IgD-negative memory B cell (primary cell): ENCODE data around the gene STAB2. TPM values are rescaled to one million over a fixed set of nuclear protein-coding genes. Genes with fewer than 3 reads are reported as not detected.

Source experiments
- H3K27ac Mint-ChIP-seq, 3 donors: one replicate each; pipeline ENCODE4 v1.8.0; 2020 to 2022; ENCODE audit warnings: mild to moderate bottlenecking in 3 of 3, mixed read lengths in 3 of 3, moderate library complexity in 1 of 3
- H3K27me3 Mint-ChIP-seq: one replicate; pipeline ENCODE4 v1.8.0; 2021; ENCODE audit warnings: mixed read lengths
- H3K36me3 Mint-ChIP-seq: one replicate; pipeline ENCODE4 v1.8.0; 2020; ENCODE audit warnings: mild to moderate bottlenecking, mixed read lengths
- H3K4me1 Mint-ChIP-seq, 3 donors: one replicate each; pipeline ENCODE4 v1.8.0; 2020 to 2022; ENCODE audit warnings: mixed read lengths in 3 of 3, mild to moderate bottlenecking in 1 of 3
- H3K4me3 Mint-ChIP-seq, 4 donors: one replicate each; pipeline ENCODE4 v1.8.0; 2020 to 2022; ENCODE audit warnings: mild to moderate bottlenecking in 4 of 4, mixed read lengths in 4 of 4, moderate library complexity in 3 of 4
- H3K9me3 Mint-ChIP-seq, 3 donors: one replicate each; pipeline ENCODE4 v1.8.0; 2020 to 2021; ENCODE audit warnings: mixed read lengths in 3 of 3, mild to moderate bottlenecking in 1 of 3
- polyA plus RNA-seq: library from polyadenylated mRNA; unstranded; fragments of 300-500 nt; fragmentation: Illumina TruSeq; gene quantifications from one replicate; pipeline ENCODE4 v1.2.3, GENCODE V29; 2021

The STAB2 gene
- polyA plus RNA-seq, 1 donor from 2014 or later = not detected

- Mint-ChIP-seq H3K9me3 (no peaks in the 10 kb centered on the region), H3K4me3 (no peak overlapping the region), H3K27ac (no peak overlapping the region), H3K27me3 (peaks cover 3% of the 10 kb centered on the region), H3K4me1 (no peaks in the 10 kb centered on the region), H3K36me3 (no peaks in the 10 kb centered on the region)
Observed at GRCh38 chr12:103748875-103749274, 161.8 kb downstream of the STAB2 start.

- Mint-ChIP-seq H3K27ac (no peak overlapping the region), H3K9me3 (no peaks in the 10 kb centered on the region), H3K4me1 (no peaks in the 10 kb centered on the region), H3K36me3 (no peaks in the 10 kb centered on the region), H3K27me3 (peaks cover 3% of the 10 kb centered on the region), H3K4me3 (no peak overlapping the region)
Observed at GRCh38 chr12:103751171-103751570, 164.1 kb downstream of the STAB2 start.

GRCh38 chr12:103751600-103751999, 164.5 kb downstream of the STAB2 start:
- Mint-ChIP-seq H3K4me3 (no peak overlapping the region), H3K27me3 (peaks cover 3% of the 10 kb centered on the region), H3K36me3 (no peaks in the 10 kb centered on the region), H3K9me3 (no peaks in the 10 kb centered on the region), H3K27ac (no peak overlapping the region), H3K4me1 (no peaks in the 10 kb centered on the region)

- Mint-ChIP-seq H3K9me3 (no peaks in the 10 kb centered on the region), H3K27me3 (no peaks in the 10 kb centered on the region), H3K36me3 (no peaks in the 10 kb centered on the region)
Observed at GRCh38 chr12:103755425-103755824, 168.4 kb downstream of the STAB2 start.

DNA sequence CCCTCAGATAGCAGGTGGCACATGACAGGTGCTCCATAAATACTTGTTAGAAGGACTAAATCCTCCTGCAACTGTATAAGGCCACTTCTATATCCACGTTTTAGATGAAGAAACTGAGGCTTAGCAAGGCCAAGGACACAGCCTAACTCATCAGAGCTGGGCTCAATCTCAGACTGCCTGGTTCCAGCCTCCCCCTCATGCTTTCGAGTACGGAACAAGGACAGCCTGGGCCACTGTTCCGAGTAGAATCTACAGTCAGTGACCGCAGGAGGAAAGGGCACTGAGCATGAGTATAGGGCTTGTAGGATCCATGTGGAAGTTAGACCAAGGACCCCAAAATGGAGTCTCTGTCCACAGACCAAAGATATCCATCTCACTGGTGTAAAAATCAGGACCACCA, 169.4 kb downstream of the STAB2 start:
- Mint-ChIP-seq H3K27me3 (no peaks in the 10 kb centered on the region), H3K4me1 (no peaks in the 10 kb centered on the region)

More at GRCh38 chr12:103755425-103755824, 168.4 kb downstream of the STAB2 start:
- Mint-ChIP-seq H3K4me3 (no peak overlapping the region), H3K27ac (no peak overlapping the region), H3K4me1 (no peaks in the 10 kb centered on the region)

GRCh38 chr12:103757248-103757647, 170.2 kb downstream of the STAB2 start:
- no peak overlapping the region for H3K4me3 Mint-ChIP-seq
- H3K4me1 Mint-ChIP-seq = no peaks in the 10 kb centered on the region
- no peaks in the 10 kb centered on the region for H3K36me3 Mint-ChIP-seq
- no peaks in the 10 kb centered on the region for H3K27me3 Mint-ChIP-seq
- peak overlapping the region in 1 of 3 donors; percentile 24 for H3K27ac Mint-ChIP-seq
- H3K9me3 Mint-ChIP-seq = no peaks in the 10 kb centered on the region

More for the DNA sequence above, 169.4 kb downstream of the STAB2 start:
- Mint-ChIP-seq H3K4me3 (no peak overlapping the region), H3K27ac (no peak overlapping the region), H3K9me3 (no peaks in the 10 kb centered on the region), H3K36me3 (no peaks in the 10 kb centered on the region)

DNA sequence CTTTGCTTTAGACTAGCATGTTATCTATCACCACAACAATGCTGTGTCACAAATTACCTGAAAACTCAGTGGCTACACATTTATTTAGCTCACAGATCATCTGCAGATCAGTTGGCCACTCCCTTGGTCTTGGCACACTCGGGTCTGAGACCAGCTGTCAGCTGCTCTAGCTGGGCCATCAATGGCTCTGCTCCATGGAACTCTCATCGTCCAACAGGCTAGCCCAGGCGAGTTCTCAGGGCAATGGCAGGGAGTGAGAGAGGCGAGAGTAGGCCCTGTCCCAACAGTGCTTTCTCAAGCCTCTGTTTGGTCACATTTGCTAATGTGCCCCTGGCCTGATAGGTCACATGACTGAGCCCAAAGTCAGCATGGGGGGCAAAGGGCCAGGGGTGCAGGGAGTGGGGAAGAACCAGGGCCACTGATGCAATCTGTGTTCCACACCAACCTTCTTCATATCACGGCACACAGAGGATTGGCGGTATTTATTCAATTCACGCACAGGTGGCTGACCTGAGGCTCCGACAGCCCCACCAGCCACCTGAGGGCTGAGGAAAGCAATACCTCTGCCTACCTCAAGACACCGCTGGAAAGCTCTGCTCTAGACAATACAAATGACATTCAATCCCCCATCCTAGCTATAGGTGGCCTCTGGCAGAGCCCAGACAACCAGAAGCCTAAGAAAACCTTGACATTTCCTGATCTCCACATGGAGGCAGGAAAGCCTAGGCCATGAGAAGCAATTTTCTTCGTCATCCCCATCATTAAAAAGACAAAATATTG, 171.4 kb downstream of the STAB2 start:
- Mint-ChIP-seq H3K36me3 (no peaks in the 10 kb centered on the region), H3K9me3 (no peaks in the 10 kb centered on the region)

GRCh38 chr12:103762473-103762872, 175.4 kb downstream of the STAB2 start:
- Mint-ChIP-seq H3K27me3 (no peaks in the 10 kb centered on the region), H3K9me3 (no peaks in the 10 kb centered on the region), H3K4me1 (no peaks in the 10 kb centered on the region), H3K4me3 (no peak overlapping the region), H3K27ac (no peak overlapping the region), H3K36me3 (peaks cover 2% of the 10 kb centered on the region)

More for the DNA sequence above, 171.4 kb downstream of the STAB2 start:
- H3K4me1 Mint-ChIP-seq = no peaks in the 10 kb centered on the region
- no peak overlapping the region for H3K4me3 Mint-ChIP-seq
- no peak overlapping the region for H3K27ac Mint-ChIP-seq
- no peaks in the 10 kb centered on the region for H3K27me3 Mint-ChIP-seq

DNA sequence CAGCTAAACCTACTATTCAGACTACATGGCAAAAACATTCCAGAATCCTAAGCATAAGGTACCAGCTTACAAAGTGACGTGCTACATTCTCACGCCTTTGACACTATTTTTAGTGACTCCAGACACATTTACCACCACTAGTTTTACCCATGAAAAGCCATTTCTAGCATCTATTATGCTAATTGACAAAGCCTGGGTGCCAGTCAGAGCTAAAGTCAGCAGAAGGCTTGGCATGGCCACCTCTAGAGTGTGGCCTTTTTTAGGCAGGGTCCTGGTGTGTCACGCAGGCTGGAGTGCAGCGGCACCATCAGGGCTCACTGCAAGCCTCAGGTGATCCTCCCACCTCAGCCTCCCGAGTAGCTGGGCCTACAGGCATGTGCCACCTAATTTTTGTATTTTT, 178.2 kb downstream of the STAB2 start:
- Mint-ChIP-seq H3K9me3 (no peaks in the 10 kb centered on the region), H3K4me3 (no peak overlapping the region), H3K4me1 (no peaks in the 10 kb centered on the region), H3K27me3 (no peaks in the 10 kb centered on the region), H3K36me3 (peaks cover 2% of the 10 kb centered on the region), H3K27ac (no peak overlapping the region)

DNA sequence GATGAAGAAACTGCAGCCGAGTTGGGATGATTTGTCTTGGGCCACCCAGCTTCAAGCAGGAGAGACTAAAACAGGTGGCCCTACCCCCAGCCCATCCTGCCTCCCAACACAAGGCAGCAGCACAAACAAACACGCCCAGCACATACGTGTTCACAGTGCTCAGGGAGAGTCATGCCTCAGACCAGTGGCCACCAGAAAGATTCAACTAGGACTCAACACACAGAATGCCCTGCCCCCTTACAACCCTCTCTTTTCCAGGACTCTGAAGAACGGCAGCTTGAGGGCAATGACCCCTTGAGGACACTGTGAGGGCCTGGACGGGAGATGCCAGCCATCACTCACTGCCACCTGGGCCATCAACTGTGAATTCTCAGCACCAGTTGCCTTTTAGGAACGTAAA, 179.0 kb downstream of the STAB2 start:
- H3K9me3 Mint-ChIP-seq = no peaks in the 10 kb centered on the region
- peaks cover 2% of the 10 kb centered on the region for H3K36me3 Mint-ChIP-seq
- H3K4me3 Mint-ChIP-seq = no peak overlapping the region
- no peaks in the 10 kb centered on the region for H3K4me1 Mint-ChIP-seq
- no peak overlapping the region for H3K27ac Mint-ChIP-seq
- H3K27me3 Mint-ChIP-seq = no peaks in the 10 kb centered on the region

GRCh38 chr12:103768467-103769123, 181.5 kb downstream of the STAB2 start:
- no peak overlapping the region for H3K27ac Mint-ChIP-seq

GRCh38 chr12:103769240-103769945, 182.3 kb downstream of the STAB2 start:
- Mint-ChIP-seq H3K4me3 (no peak overlapping the region), H3K36me3 (peaks cover 2% of the 10 kb centered on the region), H3K4me1 (no peaks in the 10 kb centered on the region), H3K27ac (no peak overlapping the region), H3K27me3 (no peaks in the 10 kb centered on the region), H3K9me3 (no peaks in the 10 kb centered on the region)

More at GRCh38 chr12:103768467-103769123, 181.5 kb downstream of the STAB2 start:
- peaks cover 2% of the 10 kb centered on the region for H3K36me3 Mint-ChIP-seq
- no peaks in the 10 kb centered on the region for H3K9me3 Mint-ChIP-seq
- H3K27me3 Mint-ChIP-seq = no peaks in the 10 kb centered on the region
- no peak overlapping the region for H3K4me3 Mint-ChIP-seq
- H3K4me1 Mint-ChIP-seq = no peaks in the 10 kb centered on the region

DNA sequence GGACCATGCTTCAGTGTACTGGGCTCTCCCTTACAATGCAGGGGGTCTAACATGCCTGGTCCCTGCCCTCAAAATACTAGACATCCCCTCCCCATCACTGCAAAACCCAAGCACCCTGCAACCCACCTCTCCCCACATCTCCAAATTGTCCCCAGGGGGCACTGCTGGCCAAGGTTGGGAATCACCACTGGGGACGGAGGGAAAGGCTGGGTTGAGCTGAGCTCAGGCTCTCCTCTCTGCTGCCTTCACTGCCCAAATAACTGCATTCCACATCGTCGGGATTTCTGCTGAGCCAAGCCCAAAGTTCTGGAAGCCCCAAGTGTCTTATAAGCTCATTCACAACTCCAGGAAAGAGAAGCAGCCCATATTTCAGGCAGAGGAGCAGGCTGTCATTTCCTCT, 184.4 kb downstream of the STAB2 start:
- Mint-ChIP-seq H3K27me3 (no peaks in the 10 kb centered on the region), H3K4me3 (no peak overlapping the region), H3K9me3 (no peaks in the 10 kb centered on the region), H3K27ac (no peak overlapping the region), H3K4me1 (no peaks in the 10 kb centered on the region), H3K36me3 (peaks cover 3% of the 10 kb centered on the region)

GRCh38 chr12:103772367-103773108, 185.5 kb downstream of the STAB2 start:
- Mint-ChIP-seq H3K4me3 (no peak overlapping the region), H3K9me3 (no peaks in the 10 kb centered on the region), H3K27me3 (no peaks in the 10 kb centered on the region), H3K4me1 (no peaks in the 10 kb centered on the region), H3K36me3 (peaks cover 2% of the 10 kb centered on the region), H3K27ac (no peak overlapping the region)
